Mammary epithelial cell (primary cell): ENCODE data around the gene CRYM.

Experiments
- EZH2 ChIP-seq: IDR thresholded peaks from 2 replicates; pipeline ENCODE4 v1.6.1; 2012; ENCODE audit warnings: low read length, inconsistent platforms, borderline replicate concordance
- TF ChIP-seq, protein P1 (sequence below), 2 donors: IDR thresholded peaks in 1 of 2; conservative IDR thresholded peaks in 1 of 2; 2 replicates each; pipeline ENCODE4 v1.5.1; 2011 to 2012; ENCODE audit warnings: inconsistent platforms in 2 of 2, low read length in 2 of 2, mild to moderate bottlenecking in 2 of 2, control low read depth in 1 of 2, low read depth in 1 of 2; ENCODE audit not compliant: insufficient read depth in 1 of 2; ENCODE audit errors: extremely low read depth in 1 of 2

DNA sequence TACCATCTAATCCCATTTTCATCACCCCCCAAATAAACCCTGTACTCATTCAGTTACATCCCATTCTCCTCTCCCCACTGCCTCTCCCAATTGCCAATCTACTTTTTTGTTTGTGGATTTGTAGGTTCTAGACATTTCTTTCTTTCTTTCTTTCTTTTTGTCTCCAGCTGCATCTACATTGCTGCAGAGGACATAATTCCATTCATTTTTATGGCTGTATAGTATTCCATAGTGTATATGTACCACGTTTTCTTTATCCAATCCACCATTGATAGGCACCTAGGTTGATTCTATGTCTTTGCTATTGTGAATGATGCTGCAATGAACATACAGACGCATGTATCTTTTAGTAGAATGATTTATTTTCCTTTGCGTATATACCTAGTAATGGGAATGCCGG lies 6.3 kb upstream of the CRYM start:
- TF ChIP-seq, protein P1, sequence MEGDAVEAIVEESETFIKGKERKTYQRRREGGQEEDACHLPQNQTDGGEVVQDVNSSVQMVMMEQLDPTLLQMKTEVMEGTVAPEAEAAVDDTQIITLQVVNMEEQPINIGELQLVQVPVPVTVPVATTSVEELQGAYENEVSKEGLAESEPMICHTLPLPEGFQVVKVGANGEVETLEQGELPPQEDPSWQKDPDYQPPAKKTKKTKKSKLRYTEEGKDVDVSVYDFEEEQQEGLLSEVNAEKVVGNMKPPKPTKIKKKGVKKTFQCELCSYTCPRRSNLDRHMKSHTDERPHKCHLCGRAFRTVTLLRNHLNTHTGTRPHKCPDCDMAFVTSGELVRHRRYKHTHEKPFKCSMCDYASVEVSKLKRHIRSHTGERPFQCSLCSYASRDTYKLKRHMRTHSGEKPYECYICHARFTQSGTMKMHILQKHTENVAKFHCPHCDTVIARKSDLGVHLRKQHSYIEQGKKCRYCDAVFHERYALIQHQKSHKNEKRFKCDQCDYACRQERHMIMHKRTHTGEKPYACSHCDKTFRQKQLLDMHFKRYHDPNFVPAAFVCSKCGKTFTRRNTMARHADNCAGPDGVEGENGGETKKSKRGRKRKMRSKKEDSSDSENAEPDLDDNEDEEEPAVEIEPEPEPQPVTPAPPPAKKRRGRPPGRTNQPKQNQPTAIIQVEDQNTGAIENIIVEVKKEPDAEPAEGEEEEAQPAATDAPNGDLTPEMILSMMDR (conservative IDR thresholded peaks at IDR 0.05 in 1 of 2, IDR thresholded peaks at IDR 0.05 in 1 of 2; ENCODE audit: extremely low read depth in 1 of 2, insufficient read depth in 1 of 2, low read depth in 1 of 2, low read length in 2 of 2): no peak
- no peak for TF ChIP-seq EZH2
